Coronary artery (tissue), 2 donors: Measurements from ENCODE around the gene LITAFD.

ENCODE experiments used
- DNase-seq: peaks from one replicate; pipeline ENCODE4 v3.0.0-alpha.2; 2017; ENCODE audit warnings: low spot score
- H3K27ac ChIP-seq, 2 donors: fragments of 200-600 bp; sonication (generic); one replicate each; pipeline ENCODE4 v1.5.1; 2016 to 2019
- H3K4me3 ChIP-seq: fragments of 200-600 bp; sonication (generic); 2 replicates; pipeline ENCODE4 v1.5.1; 2016; ENCODE audit warnings: mild to moderate bottlenecking, moderate library complexity
- CTCF ChIP-seq: fragments of 200-600 bp; sonication (generic); IDR thresholded peaks from one replicate; pipeline ENCODE4 v1.5.1; 2019; ENCODE audit warnings: antibody characterized with exemption

LITAFD gene

GRCh38 chr16:8887431-8887765 lies 5.2 kb downstream of the LITAFD start:
- DNase-seq = no peak
- no peak for TF ChIP-seq CTCF
- Histone ChIP-seq H3K27ac (no peak overlapping the region), H3K4me3 (no peak overlapping the region)

DNA sequence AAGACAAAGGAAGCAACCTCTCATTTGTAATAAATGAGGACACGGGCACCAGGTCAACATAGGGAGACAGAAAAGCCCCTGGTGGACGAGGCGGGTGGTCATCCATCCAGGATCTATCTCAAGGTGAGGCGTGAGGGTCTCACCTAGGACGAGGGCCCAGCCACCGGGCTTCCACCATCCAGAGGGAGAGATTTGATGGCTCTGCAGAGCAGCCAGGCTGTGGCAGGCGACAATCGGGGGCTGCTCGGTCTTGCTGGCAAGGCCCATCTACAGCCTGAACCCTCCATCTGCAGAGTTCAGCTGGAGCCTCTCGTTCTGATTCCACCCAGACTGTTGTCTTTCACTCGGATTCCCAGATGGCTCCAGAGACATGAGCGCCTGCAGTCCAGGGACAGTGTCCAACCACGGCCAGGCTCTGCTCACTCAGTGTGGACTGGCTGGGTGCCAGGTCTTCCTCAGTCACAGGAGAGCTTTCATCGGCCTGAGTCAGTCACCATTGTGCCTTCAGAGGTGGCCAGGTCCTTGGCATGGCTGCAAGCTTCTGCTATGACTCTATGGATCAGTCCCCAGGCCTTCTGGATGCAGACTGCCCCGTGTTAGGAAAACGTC lies 5.9 kb downstream of the LITAFD start:
- no peak overlapping the region for H3K27ac ChIP-seq
- no peak for DNase-seq
- H3K4me3 ChIP-seq = no peak overlapping the region
- TF ChIP-seq CTCF = no peak

- Histone ChIP-seq H3K4me3 (no peak overlapping the region), H3K27ac (no peak overlapping the region)
- no peak for TF ChIP-seq CTCF
- DNase-seq = no peak
These were observed 7.1 kb downstream of the LITAFD start for GRCh38 chr16:8888951-8889892.

- no peak for DNase-seq
- Histone ChIP-seq H3K4me3 (no peak overlapping the region), H3K27ac (no peak overlapping the region)
- TF ChIP-seq CTCF = no peak
These were observed 7.9 kb downstream of the LITAFD start for GRCh38 chr16:8889893-8890548.

- H3K27ac ChIP-seq = no peak overlapping the region
- DNase-seq = no peak
- no peak overlapping the region for H3K4me3 ChIP-seq
- TF ChIP-seq CTCF = no peak
These were observed 8.4 kb downstream of the LITAFD start for GRCh38 chr16:8890549-8890921.

DNA sequence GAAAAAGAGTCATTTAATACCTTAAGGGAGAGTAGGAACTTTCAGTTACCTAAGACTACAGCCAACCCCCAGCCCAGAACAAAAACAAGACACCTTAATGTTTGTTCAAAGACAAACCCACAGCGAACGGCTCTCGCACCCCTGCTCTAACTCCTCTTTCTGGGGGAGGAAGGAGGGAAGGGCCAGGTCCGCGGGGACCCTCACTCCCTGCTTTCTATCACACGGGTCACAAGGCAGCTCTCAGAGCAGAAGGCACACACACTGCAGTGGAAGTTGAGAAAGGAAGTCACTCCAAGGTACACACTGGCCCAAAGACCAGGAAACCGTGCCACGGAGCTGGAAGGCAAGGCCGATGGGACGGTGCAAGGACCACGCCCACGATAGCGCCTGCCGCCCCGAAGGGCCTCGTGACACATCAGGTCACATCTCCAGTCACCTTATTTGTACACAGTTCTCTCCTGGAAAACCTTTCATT lies 10.0 kb downstream of the LITAFD start:
- H3K27ac ChIP-seq = peak overlapping the region in 1 of 2 donors; percentile 0
- H3K4me3 ChIP-seq = no peak overlapping the region
- TF ChIP-seq CTCF = no peak
- no peak for DNase-seq
